IPS-18c (cell line): ENCODE measurements around the gene FAM168A.

Source experiments
- H3K4me3 ChIP-seq: 2 replicates; pipeline ENCODE4 v1.7.0; 2013; ENCODE audit warnings: low read depth, mild to moderate bottlenecking, low read length, moderate library complexity; ENCODE audit not compliant: insufficient read depth
- H3K9me3 ChIP-seq: one replicate; pipeline ENCODE4 v1.6.1; 2013; ENCODE audit warnings: mild to moderate bottlenecking, low read length, moderate library complexity; ENCODE audit not compliant: control insufficient read depth, insufficient read depth

Gene FAM168A

DNA sequence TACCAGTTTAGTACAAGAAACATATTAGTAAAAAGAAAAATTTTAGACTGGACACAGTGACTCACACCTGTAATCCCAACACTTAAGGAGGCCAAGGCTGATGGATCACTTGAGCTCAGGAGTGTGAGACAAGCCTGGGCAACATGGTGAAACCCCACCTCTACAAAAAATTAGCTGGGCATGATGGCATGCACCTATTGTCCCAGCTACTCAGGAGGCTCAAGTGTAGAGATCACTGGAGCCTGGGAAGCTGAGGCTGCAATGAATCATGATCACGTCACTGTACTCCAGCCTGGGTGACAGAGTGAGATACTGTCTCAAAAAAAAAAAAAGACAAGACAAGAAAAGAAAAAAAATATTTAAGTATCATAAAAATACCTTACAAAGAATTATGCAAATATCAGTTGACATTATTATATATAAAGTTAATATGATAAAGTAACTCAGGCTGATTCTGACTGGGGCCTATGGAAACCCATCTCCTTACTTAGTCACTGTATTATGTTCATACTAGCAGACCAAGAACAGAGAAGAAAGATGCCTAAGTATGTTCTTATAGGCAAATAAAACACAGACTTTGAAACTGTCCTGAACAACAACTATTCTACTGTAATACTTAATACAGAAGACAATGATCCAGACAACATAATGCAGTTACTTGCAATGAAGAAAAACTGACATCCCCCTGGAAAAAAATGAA, 27.3 kb downstream of the FAM168A start:
- Histone ChIP-seq H3K4me3 (no peak overlapping the region), H3K9me3 (no peaks in the 10 kb centered on the region)

DNA sequence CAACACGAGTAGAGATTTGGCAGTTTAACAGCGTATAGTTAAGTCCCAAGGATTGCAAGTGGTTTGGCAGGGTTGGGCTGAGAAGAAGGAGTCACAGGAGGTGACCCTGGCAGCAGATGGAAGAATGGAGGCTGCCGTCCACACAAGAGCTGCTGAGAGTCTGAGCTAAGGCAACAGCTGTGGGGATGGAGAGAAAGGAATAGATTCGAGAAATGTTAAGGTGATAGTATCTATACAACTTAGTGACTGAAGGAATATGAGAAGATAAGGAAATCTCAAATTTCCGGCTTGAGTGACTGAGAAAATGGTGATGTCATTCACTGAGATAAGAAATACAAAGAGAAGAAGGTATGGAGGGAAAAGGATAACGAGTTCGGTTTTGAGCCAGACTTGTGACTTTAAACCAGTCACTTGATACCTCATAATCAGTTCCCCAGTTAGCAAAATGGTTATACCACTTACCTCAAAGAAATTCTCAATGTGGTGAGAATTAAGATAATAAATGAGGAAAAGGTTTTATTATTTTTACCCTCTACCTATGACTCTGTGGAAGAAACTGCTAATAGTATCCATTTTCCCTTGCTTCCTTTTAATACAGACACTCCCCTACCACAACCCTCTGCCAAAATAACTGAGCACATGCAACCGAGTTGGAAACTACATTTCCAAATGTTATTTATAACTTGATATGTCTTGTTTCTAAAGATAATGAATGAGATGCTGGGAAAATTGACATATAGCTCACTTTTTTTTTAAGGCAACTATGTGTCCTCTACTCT, 30.7 kb downstream of the FAM168A start:
- Histone ChIP-seq H3K4me3 (no peak overlapping the region), H3K9me3 (no peaks in the 10 kb centered on the region)

DNA sequence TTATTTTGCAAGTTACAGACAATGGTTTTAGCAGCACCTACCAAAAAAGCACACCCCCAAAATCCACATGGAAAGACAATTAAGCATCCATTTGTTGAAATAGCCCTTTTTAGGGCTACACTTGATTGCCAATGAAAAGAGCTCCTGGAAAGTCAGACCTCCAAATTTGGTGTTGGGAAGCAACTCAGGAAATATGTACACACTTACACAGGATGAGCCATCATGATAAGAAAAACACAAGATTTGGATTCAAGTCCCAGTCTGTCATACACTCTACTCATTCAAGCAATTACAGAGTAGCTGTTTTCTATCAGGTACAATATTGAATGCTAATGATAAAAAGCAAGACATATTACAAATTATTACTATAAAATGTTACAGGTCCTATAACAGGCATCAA, 31.5 kb downstream of the FAM168A start:
- no peak overlapping the region for H3K4me3 ChIP-seq
- no peaks in the 10 kb centered on the region for H3K9me3 ChIP-seq

DNA sequence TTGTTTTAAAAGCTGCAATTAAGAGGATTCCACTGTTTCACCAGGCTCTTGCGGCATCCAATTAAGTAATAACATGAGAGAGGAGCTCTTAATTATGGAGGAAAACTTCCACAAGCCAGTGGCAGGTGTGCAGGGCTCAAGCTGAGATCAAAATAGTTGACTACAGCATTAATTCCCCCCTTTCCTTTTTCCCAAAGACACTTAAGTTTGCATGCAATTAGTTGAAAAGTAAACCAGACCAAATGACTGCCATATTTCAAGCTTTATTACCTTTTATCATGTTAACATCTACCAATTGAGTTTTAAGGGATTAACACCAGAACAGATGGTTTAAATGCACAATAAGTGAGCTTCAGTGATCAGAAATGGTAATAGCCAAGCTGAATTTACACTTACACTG, 32.1 kb downstream of the FAM168A start:
- Histone ChIP-seq H3K9me3 (no peaks in the 10 kb centered on the region), H3K4me3 (no peak overlapping the region)

DNA sequence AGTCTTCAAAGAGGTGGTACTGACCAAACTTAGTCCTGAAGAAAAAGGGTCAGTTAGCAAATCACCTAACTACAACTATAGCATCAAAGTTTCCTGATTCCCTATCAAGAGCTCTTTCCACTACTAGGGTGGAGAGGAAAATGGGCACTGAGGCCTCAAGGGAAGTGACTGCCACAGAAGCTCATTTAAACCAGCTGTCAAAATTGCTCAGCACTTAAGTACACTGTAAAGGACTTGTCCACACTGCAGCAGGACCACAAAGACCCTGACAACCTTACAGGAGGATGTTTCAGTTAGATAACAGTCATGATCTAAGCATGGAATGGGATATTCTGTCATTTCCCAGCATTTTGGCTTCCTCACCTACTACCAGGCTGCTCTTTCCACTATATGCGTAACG, 33.0 kb downstream of the FAM168A start:
- no peak overlapping the region for H3K4me3 ChIP-seq
- H3K9me3 ChIP-seq: no peaks in the 10 kb centered on the region

DNA sequence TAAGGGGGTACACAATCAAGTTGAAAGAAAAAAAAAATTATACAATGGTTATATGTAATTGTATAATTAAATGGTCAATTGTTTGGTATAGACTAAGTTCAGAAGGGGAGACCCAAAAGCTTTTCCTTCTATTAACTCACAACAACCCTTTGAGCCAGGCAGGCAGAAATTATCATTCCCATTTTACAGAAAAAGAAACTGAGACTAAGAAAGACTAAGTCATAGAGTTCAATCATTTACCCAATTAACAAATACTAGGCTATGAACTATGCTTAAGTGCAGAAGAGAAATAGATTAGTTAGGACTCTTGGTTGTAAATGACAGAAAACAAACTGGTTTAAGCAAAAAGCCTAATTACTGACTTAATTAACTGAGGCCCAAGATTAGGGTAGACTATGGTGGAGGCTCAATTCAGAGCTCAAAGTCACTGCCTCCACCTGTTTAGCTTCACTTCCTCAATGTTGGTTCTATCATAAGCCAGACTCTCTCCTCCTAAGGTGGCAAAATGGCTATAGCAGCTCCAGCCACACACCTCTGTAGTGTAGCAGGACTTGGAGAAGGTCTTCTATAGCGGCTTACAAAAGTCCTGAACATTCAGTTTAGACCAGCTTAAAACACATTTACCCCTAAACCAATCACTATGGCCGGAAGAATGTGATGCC, 34.2 kb downstream of the FAM168A start:
- Histone ChIP-seq H3K9me3 (no peaks in the 10 kb centered on the region), H3K4me3 (no peak overlapping the region)

DNA sequence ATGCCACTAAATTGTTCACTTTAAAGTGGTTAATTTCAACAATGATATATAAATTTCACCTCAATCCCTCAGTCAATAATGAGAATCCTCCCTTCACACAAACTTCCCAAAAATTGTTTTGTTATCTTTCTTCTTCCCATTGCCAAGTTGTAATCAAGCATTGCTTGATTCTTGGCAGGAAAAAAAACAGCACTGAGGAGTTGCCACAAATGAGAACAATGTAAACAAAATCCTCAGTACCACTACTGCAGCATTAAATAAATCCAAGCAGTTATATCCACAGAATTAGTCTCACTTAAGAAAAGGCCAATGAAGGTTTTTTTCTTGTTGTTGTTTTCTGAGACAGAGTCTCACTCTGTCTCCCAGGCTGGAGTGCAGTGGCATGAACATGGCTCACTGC, 38.2 kb downstream of the FAM168A start:
- H3K4me3 ChIP-seq: no peak overlapping the region
- H3K9me3 ChIP-seq: no peaks in the 10 kb centered on the region

DNA sequence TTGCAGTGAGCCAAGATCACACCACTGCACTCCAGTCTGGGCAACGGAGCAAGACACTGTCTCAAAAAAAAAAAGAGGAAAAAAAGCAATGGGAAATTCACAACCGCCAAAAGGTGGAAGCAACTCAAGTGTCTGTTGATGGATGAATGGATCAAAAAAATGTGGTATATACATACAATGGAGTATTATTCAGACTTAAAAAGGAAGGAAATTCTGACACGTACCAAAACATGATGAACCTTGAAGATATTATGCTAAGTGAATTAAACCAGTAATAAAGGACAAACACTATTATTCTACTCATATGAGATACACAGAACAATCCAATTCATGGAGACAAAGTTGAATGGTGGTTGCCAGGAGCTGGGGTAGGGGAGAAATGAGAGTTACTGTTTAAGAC, 40.9 kb downstream of the FAM168A start:
- H3K9me3 ChIP-seq: no peaks in the 10 kb centered on the region
- H3K4me3 ChIP-seq: no peak overlapping the region

DNA sequence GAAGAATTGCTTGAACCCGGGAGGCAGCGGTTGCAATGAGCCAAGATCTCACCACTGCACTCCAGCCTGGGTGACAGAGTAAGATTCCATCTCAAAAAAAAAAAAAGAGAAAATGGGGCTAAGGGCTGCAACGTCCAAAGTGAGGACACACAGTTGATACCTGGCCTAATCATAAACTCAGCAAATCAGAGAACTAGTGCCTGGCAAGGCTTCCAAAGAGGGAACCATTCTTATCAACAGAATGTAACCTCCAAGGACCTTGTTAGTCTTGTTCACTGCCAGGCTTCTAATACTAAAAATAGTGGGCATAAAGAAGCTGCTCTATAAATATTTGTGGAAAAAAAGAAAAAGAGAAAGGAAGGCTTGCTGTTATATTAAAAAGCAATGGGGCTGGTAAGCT, 42.3 kb downstream of the FAM168A start:
- Histone ChIP-seq H3K9me3 (no peaks in the 10 kb centered on the region), H3K4me3 (no peak overlapping the region)

DNA sequence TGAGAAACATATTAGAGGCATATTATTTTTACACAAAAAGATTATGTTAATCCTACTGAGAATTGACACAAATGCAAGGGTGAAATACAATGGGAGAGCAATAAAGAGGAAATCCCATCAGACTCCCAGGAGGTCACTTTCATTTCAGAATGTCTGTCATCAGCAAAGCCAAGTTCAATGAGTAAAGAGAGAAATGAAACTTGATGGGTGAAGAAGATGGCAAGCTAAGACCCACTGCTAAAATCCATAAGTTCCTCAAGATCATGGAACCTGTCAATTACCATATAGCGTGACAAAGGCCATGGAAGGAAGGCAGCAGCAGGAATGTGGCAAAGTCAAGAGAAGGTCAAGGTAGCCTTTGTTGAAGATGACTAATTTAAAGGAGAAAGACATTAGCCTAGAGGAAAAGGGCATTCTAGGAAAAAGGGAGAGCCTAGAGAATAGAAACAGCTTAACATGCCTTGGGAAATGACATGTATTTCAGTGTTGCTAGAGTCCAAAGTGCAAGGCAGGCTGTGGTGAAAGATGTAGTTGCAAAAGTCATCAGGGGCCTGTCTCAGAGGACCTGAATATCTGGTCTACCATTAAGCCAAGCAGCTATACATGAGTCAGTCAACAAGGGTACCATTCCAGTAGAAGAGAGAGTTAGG, 43.1 kb downstream of the FAM168A start:
- no peaks in the 10 kb centered on the region for H3K9me3 ChIP-seq
- H3K4me3 ChIP-seq: no peak overlapping the region

DNA sequence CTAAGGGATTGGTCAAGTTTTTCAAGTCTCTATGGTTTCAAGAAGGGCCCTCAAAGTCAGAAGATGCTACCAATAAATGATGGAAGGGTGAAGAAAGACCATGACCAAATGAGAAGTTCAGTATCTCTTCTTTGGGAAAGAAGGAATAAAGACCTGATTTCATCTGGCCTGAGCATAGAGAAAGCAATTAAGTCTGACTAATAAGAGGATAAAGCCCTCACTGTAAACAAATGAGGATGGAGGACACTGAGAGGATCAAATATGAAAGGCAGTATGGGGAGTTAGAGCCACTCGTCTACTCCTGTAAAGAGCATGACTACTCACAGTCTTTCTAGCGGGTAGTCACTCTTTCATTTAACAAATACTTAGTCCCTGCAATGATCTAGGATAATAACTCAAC, 44.6 kb downstream of the FAM168A start:
- Histone ChIP-seq H3K9me3 (no peaks in the 10 kb centered on the region), H3K4me3 (no peak overlapping the region)

DNA sequence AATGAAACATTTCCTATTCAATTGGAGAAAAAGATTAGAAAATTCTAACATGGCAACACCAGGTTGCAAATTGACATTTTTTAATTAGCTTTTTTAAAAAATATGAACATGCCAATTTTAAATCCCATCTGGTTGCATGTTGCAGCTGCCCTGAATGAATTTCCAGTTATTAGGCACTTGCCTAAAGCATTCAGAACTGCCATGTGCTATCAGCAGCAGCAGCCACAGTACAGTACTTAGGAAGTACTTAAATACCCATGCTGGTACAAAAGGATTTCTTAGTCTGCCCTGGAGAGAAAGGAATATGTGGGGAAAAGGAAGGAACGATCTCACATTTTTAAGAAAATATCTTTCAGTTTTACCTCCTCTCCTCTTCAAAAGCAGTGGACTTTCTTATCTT, 46.2 kb downstream of the FAM168A start:
- Histone ChIP-seq H3K9me3 (no peaks in the 10 kb centered on the region), H3K4me3 (no peak overlapping the region)

DNA sequence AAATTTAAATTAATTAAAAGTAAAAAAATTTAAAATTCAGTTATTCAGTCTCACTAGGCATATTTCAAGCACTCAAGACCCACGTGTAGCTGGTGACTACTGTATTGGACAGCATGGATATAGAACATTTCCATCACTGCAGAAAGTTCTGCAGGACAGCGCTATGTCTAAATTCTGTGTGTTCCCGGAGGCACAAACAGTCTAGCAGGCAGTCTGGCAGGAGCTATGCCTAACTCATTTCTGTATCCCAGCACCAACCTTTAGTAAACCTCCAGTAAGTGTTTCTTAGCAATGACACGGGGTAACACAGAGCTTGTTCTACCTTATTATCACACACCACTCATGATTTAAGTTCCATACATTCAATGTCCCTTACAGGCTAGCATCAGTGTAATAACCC, 48.5 kb downstream of the FAM168A start:
- Histone ChIP-seq H3K4me3 (no peak overlapping the region), H3K9me3 (no peaks in the 10 kb centered on the region)

DNA sequence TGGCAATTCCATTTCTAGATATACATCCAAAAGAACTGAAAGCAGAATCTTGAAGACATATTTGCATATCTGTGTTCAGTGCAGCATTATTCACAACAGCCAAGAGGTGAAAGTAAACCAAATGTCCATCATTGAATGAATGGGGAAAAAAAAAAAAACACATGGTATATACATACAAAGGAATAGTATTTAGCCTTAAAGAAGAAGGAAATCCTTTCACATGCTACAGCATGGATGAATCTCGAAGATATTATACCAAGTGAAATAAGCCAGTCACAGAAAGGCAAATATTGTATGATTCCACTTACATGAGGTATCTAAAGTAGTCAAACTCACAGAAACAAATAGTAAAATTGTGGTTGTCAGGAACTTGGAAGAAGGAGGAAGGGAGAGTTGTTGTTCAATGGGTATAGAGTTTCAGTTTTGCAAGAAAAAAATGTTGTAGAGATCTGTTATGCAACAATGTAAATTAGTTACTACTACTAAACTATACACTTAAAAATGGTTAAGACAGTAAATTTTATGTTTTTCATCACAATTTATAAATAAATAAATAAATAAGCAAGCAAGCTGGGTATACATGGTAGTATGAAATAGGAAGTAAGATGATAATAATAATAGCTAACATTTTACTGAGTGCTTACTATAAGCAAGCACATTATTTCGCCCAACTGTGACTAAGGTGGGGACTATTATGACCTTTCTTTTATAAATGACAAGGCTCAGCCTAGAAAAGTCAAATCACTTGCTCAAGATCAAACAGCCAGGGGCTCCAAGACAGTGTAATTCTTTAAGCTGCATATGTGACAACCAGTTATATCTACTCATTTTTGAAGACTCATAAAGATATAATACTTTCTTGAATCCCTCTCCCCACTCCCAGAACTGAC, 50.0 kb downstream of the FAM168A start:
- Histone ChIP-seq H3K9me3 (no peaks in the 10 kb centered on the region), H3K4me3 (no peak overlapping the region)

DNA sequence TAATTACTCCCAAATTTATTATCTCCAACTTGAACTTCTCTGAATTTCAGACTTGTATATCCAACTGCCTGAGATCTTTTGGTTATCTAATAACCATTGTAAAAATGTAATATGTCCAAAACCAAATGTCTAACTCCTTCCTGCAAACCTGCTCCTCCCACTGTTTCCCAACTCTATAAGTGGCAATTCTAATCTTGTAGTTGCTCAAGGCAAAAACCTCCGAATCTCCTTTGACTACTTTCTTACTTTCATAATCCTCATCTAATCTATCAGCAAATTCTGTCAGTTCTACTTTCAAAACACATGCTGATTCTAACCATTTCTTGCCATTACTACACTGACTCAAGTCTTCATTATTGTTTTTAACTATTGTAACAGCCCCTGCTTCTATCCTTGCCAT, 55.7 kb downstream of the FAM168A start:
- Histone ChIP-seq H3K4me3 (no peak overlapping the region), H3K9me3 (no peaks in the 10 kb centered on the region)

DNA sequence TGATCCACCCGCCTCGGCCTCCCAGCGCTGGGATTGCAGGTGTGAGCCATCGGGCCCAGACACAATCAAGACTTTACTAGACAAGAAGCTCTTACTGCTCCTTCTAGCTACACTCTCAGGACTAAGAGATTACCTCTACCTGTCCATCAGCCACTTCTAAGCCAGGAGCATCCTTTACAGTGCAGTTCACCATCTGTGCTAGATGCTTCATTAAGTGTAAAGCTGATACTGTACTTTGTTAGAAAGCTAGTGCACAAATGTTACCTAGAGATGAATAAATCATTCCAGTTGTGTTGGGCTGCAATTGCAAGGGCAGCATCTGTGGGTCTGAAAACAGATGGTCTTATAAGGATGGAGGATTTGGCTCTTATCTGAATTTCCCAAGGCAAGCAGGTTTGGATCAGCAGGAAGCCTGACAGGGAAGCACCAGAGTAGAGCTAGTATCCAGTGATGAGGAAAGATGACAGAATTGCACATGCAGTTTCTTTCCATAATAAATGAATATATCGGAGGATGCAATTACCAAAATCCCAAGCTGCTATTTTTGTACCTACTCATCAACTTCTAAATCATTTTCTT, 58.3 kb downstream of the FAM168A start:
- H3K9me3 ChIP-seq: no peaks in the 10 kb centered on the region
- H3K4me3 ChIP-seq: no peak overlapping the region
